HuH-7 (cell line): ENCODE results near the gene GNB1.
A peak's percentile ranks its signal among the peaks of the same experiment; 100 is the strongest.

ENCODE experiments used
- DNase-seq: peaks from one replicate; pipeline ENCODE4 v3.0.0; 2011; ENCODE audit warnings: low spot score

GNB1 gene

GRCh38 chr1:1825217-1825616, 65.7 kb downstream of the GNB1 start:
- no peak for DNase-seq

- DNase-seq, result no peak
These were observed 71.1 kb downstream of the GNB1 start for GRCh38 chr1:1819762-1820161.

- DNase-seq, result no peak
These were observed 73.7 kb downstream of the GNB1 start for GRCh38 chr1:1817221-1817620.

- no peak for DNase-seq
These were observed 75.1 kb downstream of the GNB1 start for GRCh38 chr1:1815606-1816281.

DNA sequence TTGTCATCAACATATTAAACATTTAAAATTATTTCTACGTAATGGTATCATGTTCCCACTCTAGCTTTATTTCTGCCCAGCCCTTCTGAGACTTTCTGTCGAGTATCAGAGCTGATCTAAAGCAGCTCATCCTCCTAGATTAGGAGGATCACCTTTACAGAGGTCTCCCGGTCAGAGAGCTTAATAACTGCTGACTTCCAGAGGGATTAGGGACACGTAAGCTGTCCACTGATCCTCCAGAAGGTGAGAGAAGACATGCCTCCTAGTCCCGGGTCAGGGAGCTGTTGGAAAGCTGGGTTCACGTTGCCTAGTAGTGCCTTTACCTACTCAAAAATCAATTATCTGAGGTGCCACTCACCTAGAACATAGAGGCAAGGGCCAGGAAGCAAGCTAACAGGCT, 81.4 kb downstream of the GNB1 start:
- DNase-seq, result no peak

DNA sequence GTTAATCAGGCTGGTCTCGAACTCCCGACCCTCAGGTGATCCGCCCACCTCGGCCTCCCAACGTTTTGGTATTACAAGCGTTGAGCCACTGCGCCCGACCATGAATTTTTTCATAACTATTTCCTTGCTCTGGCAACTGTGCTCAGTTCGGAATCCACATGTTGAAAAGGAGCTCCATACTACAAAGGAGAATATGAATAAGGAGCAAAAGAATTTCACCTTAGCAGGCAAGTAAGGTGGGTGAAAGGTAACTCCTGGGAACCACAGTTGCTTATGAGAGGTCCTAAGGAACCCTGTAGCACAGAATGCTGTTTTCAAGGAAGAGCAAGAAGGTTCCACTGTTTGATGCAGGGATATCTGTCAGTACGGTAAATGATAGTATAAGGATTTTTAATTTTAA, 82.7 kb downstream of the GNB1 start:
- DNase-seq, result no peak

- DNase-seq, result no peak
These were observed 84.0 kb downstream of the GNB1 start for GRCh38 chr1:1806890-1807289.

- DNase-seq, result no peak
These were observed 86.6 kb downstream of the GNB1 start for GRCh38 chr1:1804301-1804700.

GRCh38 chr1:1802871-1803270, 88.0 kb downstream of the GNB1 start:
- no peak for DNase-seq

- DNase-seq, result no peak
These were observed 91.2 kb downstream of the GNB1 start for GRCh38 chr1:1799716-1800115.

DNA sequence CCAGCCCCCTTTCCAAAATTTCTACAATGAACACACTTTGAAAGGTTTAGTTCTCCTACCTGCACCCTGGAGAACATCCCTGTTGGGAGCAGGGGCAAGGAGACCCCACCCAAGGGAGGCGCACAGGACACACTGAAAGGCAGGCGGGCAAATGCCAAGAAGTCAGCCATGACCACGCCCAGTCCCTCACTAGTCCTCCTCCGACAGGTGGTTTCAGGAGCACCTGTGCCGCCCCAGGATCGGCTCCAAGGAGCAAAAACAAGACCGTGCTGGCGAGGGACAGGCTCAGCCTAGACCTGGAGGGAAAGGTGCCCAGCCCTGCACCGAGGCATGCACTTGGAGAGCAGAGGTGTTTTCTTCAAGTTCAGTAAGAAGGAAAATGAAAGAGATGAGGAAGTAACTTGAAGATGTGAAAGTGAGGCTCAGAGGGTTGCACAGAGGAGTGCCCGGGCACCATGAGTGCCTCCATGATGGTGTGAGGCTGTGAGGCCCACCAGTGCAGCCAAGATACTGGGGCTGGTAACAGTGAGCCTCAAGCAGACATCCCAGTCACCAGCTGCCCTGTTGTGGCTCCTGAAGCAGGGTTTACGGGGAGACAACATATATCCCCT, 93.1 kb downstream of the GNB1 start:
- DNase-seq, result no peak

- no peak for DNase-seq
These were observed 94.4 kb downstream of the GNB1 start for GRCh38 chr1:1796466-1796865.

DNA sequence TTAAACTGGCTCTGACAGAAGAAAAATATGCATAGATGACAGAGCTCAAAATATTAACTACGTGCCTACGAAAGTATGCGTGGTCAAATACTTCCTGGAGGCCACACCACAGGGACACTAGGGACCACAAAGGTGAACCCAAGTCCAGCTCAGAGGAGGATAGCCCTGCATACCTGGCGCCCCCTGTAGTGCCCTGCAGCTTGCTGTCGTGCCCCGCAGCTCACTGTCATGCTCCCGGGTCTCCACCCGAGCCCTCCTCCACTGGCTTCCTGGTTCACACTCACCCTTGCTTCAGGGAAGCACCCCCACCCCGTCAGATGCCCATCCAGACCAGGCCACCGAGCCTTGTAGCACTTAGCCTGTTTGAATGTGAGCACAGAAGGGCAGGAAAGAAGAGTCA, 95.9 kb downstream of the GNB1 start:
- no peak for DNase-seq

DNA sequence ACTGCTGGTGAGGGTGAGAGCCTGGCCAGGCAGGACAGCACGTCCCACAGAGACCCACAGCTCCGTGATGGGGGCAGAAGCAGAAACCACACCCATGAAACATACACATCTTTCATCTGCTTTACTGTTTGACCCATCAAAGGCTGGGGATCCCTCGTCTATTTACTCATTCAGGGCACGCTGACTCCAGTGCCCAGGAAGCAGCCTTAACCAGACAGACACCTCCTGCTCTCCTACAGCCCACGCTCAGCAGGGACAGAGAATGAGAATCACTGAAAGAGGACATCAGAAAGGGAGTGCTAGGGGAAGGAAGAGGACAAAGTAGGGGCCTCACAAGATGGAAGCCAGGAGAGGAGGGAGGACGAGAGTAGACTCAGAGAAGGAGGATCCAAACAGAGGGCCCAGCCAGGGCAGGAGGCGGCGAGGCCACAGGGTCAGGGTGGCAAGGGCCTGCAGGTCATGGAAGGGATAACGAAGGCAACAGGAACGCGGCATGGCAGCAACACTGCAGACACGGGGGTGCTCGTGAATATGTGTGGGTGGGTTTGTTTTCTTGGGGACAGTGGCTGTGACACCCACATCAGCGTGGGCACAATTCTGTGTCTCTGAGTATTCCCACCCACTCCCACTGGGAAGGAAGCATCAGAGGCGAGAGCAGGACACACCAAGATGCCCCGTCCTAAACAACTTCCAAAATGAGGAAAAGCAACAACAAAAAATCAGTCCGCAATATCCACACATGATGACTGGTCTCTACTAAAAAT, 97.2 kb downstream of the GNB1 start:
- DNase-seq, result no peak

DNA sequence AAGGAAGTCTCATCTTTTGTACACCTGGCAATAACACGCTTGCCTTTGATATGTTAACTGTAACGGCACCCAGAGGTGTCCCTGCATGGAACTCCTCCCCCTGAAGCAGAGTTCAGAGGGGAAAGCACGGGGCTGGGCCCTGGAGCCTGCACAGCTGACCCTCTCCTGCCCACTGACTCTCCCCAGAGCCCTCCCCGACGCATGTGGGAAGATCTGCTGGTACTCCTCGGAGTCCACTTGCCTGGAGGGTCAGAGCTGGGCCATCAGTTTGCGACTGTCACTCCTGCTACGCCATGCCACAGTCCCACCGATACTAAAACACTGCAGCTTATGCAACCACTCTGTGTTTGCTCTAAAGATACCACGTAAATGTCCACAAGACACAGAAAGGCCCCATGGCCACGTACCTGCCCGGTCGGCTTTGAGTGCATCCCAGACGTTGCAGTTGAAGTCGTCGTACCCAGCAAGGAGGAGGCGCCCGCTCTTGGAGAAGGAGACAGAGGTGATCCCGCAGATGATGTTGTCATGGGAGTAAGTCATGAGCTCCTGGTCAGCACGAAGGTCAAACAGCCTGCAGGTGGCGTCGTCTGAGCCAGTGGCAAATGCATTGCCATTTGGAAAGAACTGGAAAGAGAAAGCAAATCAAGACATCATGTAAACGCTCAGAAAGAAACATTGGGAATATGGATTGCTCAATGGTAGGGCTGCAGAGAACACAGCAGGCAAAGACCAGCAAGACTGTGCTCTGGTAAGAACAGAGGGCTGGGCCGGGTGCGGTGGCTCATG, 102.0 kb downstream of the GNB1 start:
- DNase-seq, result peak; percentile 59

GRCh38 chr1:1788136-1788535, 102.8 kb downstream of the GNB1 start:
- no peak for DNase-seq

- DNase-seq, result no peak
These were observed 103.9 kb downstream of the GNB1 start for GRCh38 chr1:1786836-1787605.

GRCh38 chr1:1785666-1786065, 105.2 kb downstream of the GNB1 start:
- DNase-seq, result no peak

DNA sequence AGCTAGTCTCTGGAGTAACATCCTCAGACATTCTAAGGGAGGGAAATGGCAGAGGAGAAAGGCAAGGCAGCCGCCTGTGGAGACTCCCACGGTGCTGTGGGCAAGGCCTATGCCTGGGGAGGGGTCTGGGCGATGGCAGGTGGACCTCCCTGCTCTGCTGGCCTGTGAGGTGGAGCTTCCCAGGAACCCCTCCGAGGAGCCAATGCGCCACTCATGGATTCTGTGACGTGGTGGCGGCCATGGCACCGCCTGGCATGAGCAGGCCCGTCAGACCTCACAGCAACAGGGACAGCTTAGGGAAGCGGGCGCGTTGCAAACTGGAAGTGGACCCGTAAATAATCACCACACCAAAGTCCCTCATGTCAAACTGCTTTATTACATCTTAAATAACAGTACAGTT, 106.0 kb downstream of the GNB1 start:
- no peak for DNase-seq

- DNase-seq, result no peak
These were observed 107.6 kb downstream of the GNB1 start for GRCh38 chr1:1783320-1783719.

DNA sequence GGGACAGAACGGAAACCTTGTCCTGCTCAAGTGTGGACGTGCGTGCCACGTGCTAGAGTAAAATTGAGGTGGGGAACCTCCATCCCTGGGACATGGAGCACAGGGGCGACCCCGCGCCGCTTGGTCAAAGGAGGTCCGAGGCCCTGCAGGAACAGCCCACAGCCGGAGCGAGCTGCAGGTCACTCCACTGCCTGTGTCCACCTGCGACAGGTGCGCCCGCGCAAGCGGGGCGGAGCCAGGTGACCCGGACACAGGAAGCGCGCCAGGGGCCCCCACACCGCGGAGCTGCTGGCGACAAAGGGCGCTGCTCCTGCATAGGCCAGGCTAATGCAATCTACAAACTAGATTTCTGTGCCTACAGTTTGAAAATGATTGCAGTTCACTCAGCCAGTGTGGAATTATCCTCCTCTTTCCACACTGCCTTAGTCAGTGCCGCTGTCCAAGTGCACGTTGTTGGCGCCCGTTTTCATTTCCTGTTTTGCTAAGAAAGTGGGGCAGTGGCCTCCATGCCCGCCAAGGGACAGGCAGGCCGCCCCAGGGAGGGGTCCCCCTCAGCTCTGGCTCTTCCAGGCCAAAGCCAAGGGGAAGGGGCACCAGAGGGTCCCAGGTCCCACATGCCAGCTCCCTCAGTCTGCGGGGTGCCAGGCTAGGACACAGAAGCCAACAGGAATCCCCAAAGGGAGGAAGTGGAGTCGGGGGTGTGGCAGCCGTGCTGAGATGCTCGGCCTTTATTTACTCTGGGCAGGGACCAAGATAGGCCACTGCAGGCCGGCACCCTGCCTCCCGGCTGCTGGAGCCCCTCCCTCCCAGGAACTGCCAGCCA, 108.3 kb downstream of the GNB1 start:
- DNase-seq, result peak; percentile 69
